HG02885 (cell line): ENCODE results near the gene DEUP1.

Experiments
- ATAC-seq: cut with Tn5 transposase; IDR thresholded peaks from one replicate; pipeline ENCODE4 v1.9.1; 2021; ENCODE audit warnings: mild to moderate bottlenecking; ENCODE audit not compliant: unreplicated experiment, poor library complexity

The DEUP1 gene

GRCh38 chr11:93468290-93468689 is 137.7 kb downstream of the DEUP1 start:
- no peak for ATAC-seq

GRCh38 chr11:93474123-93474522 is 143.6 kb downstream of the DEUP1 start:
- no peak for ATAC-seq

GRCh38 chr11:93476796-93477195 is 146.3 kb downstream of the DEUP1 start:
- no peak for ATAC-seq

- no peak for ATAC-seq
These were observed 147.2 kb downstream of the DEUP1 start for GRCh38 chr11:93477684-93478234.

GRCh38 chr11:93478841-93479240 is 148.3 kb downstream of the DEUP1 start:
- no peak for ATAC-seq

- ATAC-seq: no peak
These were observed 149.7 kb downstream of the DEUP1 start for GRCh38 chr11:93480256-93480655.

- ATAC-seq: no peak
These were observed 150.2 kb downstream of the DEUP1 start for GRCh38 chr11:93480756-93481155.

- no peak for ATAC-seq
These were observed 150.7 kb downstream of the DEUP1 start for GRCh38 chr11:93481279-93481678.

GRCh38 chr11:93481696-93482095 is 151.2 kb downstream of the DEUP1 start:
- ATAC-seq: no peak

GRCh38 chr11:93482556-93482955 is 152.0 kb downstream of the DEUP1 start:
- no peak for ATAC-seq

- ATAC-seq: no peak
These were observed 154.2 kb downstream of the DEUP1 start for GRCh38 chr11:93484716-93485115.

- no peak for ATAC-seq
These were observed 155.4 kb downstream of the DEUP1 start for GRCh38 chr11:93485983-93486382.

GRCh38 chr11:93487032-93487483 is 156.5 kb downstream of the DEUP1 start:
- ATAC-seq: no peak
